ENCODE data around the gene IGFL4.
A peak's percentile ranks its signal among the peaks of the same experiment; 100 is the strongest.

IGFL4 gene

DNA sequence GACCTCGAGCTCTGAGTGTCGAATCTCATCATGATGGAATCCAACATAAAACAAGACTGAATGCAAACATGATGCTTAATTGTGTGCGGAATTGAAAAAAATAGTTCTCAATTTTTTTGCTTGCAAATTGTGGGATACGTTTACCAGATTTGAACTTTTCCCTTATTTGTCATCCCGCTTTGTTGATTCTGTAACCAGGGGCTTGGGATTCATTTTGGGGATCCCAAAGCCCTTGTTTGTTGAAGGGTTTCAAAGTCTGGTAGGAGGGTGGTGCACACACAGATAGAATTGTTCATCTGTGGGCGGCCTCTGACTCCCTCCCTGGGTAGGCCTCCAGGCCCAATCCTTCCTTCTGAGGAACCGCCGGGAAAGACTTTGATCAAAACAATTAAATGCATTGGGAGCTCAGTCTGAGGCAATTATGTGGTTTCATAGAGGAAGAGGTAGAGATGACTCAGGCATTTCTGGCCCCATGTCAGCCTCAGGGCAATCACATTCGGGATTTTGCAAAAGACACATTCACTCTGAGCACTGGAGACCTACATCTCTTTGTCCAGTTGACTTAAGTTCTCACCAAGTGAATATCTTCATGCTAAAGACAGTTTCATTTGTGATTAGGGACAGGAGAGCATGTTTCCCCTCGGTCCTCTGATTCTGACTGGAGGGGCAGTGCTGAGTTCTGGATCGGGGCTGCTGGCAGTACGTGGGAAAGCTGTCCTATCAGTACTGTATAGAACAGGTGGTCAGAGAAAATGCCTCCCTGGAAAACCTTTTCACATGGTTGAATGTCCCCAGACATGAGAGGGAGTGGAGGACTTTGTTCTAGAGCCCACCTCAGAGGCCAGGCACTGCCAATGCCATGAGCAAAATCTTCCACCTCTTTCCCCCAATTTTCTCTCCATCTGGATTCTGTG lies 27.8 kb upstream of the IGFL4 start (continued):
- TF ChIP-seq, protein P1, sequence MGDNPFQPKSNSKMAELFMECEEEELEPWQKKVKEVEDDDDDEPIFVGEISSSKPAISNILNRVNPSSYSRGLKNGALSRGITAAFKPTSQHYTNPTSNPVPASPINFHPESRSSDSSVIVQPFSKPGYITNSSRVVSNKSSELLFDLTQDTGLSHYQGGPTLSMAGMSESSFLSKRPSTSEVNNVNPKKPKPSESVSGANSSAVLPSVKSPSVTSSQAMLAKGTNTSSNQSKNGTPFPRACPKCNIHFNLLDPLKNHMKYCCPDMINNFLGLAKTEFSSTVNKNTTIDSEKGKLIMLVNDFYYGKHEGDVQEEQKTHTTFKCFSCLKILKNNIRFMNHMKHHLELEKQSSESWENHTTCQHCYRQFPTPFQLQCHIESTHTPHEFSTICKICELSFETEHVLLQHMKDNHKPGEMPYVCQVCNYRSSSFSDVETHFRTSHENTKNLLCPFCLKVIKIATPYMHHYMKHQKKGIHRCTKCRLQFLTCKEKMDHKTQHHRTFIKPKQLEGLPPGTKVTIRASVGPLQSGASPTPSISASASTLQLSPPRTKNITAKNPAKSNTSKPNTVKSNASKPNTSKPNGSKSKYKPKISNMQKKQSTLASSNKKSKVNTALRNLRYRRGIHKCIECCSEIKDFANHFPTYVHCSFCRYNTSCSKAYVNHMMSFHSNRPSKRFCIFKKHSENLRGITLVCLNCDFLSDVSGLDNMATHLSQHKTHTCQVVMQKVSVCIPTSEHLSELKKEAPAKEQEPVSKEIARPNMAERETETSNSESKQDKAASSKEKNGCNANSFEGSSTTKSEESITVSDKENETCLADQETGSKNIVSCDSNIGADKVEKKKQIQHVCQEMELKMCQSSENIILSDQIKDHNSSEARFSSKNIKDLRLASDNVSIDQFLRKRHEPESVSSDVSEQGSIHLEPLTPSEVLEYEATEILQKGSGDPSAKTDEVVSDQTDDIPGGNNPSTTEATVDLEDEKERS (tag by site-specific recombination; IDR thresholded peaks at IDR 0.05): no peak
- no peak for TF ChIP-seq ZNF571 (tag by site-specific recombination; IDR thresholded peaks at IDR 0.05)
- TF ChIP-seq, protein P2, sequence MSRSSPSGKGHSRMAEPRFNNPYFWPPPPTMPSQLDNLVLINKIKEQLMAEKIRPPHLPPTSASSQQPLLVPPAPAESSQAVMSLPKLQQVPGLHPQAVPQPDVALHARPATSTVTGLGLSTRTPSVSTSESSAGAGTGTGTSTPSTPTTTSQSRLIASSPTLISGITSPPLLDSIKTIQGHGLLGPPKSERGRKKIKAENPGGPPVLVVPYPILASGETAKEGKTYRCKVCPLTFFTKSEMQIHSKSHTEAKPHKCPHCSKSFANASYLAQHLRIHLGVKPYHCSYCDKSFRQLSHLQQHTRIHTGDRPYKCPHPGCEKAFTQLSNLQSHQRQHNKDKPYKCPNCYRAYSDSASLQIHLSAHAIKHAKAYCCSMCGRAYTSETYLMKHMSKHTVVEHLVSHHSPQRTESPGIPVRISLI (tag by site-specific recombination; IDR thresholded peaks at IDR 0.05): no peak
- no peak for TF ChIP-seq ZNF560 (tag by site-specific recombination; IDR thresholded peaks at IDR 0.05; ENCODE audit: borderline replicate concordance)
- TF ChIP-seq ZNF157 (tag by site-specific recombination; IDR thresholded peaks at IDR 0.05): no peak
- no peak for TF ChIP-seq ZNF133 (tag by site-specific recombination; IDR thresholded peaks at IDR 0.05)
- peak; percentile 83 for TF ChIP-seq ZNF843 (tag by site-specific recombination; IDR thresholded peaks at IDR 0.05)
- no peak for TF ChIP-seq ZNF292 (tag by site-specific recombination; IDR thresholded peaks at IDR 0.05; ENCODE audit: borderline replicate concordance, low read depth)
- TF ChIP-seq ZNF37A (tag by site-specific recombination; IDR thresholded peaks at IDR 0.05): no peak
- TF ChIP-seq ZNF561 (tag by site-specific recombination; IDR thresholded peaks at IDR 0.05; ENCODE audit: borderline replicate concordance): no peak
- no peak for TF ChIP-seq ZXDB (tag by site-specific recombination; IDR thresholded peaks at IDR 0.05)
- TF ChIP-seq ZNF610 (tag by site-specific recombination; IDR thresholded peaks at IDR 0.05; ENCODE audit: borderline replicate concordance): no peak
- TF ChIP-seq KLF9 (tag by site-specific recombination; IDR thresholded peaks at IDR 0.05; ENCODE audit: low read depth): no peak
- peak; percentile 75 for TF ChIP-seq ZNF660 (tag by site-specific recombination; IDR thresholded peaks at IDR 0.05)
- TF ChIP-seq, protein P3, sequence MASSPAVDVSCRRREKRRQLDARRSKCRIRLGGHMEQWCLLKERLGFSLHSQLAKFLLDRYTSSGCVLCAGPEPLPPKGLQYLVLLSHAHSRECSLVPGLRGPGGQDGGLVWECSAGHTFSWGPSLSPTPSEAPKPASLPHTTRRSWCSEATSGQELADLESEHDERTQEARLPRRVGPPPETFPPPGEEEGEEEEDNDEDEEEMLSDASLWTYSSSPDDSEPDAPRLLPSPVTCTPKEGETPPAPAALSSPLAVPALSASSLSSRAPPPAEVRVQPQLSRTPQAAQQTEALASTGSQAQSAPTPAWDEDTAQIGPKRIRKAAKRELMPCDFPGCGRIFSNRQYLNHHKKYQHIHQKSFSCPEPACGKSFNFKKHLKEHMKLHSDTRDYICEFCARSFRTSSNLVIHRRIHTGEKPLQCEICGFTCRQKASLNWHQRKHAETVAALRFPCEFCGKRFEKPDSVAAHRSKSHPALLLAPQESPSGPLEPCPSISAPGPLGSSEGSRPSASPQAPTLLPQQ (tag by site-specific recombination; IDR thresholded peaks at IDR 0.05): peak; percentile 46; the same call in 1 of the 2 replicates
- TF ChIP-seq, protein P4, sequence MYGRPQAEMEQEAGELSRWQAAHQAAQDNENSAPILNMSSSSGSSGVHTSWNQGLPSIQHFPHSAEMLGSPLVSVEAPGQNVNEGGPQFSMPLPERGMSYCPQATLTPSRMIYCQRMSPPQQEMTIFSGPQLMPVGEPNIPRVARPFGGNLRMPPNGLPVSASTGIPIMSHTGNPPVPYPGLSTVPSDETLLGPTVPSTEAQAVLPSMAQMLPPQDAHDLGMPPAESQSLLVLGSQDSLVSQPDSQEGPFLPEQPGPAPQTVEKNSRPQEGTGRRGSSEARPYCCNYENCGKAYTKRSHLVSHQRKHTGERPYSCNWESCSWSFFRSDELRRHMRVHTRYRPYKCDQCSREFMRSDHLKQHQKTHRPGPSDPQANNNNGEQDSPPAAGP (tag by site-specific recombination; IDR thresholded peaks at IDR 0.05): no peak
- TF ChIP-seq, protein P5, sequence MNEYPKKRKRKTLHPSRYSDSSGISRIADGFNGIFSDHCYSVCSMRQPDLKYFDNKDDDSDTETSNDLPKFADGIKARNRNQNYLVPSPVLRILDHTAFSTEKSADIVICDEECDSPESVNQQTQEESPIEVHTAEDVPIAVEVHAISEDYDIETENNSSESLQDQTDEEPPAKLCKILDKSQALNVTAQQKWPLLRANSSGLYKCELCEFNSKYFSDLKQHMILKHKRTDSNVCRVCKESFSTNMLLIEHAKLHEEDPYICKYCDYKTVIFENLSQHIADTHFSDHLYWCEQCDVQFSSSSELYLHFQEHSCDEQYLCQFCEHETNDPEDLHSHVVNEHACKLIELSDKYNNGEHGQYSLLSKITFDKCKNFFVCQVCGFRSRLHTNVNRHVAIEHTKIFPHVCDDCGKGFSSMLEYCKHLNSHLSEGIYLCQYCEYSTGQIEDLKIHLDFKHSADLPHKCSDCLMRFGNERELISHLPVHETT (tag by site-specific recombination; IDR thresholded peaks at IDR 0.05): no peak
- TF ChIP-seq BCL11A (tag by site-specific recombination; IDR thresholded peaks at IDR 0.05; ENCODE audit: low read depth): no peak
- TF ChIP-seq ZNF518A (tag by site-specific recombination; conservative IDR thresholded peaks at IDR 0.05; ENCODE audit: low read depth): no peak
- TF ChIP-seq HOXA7 (CRISPR knock-in tag; IDR thresholded peaks at IDR 0.05; ENCODE audit: borderline replicate concordance): no peak
- TF ChIP-seq ZNF433 (tag by site-specific recombination; IDR thresholded peaks at IDR 0.05; ENCODE audit: low read depth): no peak
- TF ChIP-seq ZBTB48 (tag by site-specific recombination; IDR thresholded peaks at IDR 0.05): no peak
- TF ChIP-seq KLF10 (tag by site-specific recombination; IDR thresholded peaks at IDR 0.05): 0 out of 2 replicates have a peak, but pooled peaks have one; percentile 15
- TF ChIP-seq AEBP2 (tag by site-specific recombination; IDR thresholded peaks at IDR 0.05; ENCODE audit: borderline replicate concordance): no peak
